ENCODE data around the gene FCN1.

DNA sequence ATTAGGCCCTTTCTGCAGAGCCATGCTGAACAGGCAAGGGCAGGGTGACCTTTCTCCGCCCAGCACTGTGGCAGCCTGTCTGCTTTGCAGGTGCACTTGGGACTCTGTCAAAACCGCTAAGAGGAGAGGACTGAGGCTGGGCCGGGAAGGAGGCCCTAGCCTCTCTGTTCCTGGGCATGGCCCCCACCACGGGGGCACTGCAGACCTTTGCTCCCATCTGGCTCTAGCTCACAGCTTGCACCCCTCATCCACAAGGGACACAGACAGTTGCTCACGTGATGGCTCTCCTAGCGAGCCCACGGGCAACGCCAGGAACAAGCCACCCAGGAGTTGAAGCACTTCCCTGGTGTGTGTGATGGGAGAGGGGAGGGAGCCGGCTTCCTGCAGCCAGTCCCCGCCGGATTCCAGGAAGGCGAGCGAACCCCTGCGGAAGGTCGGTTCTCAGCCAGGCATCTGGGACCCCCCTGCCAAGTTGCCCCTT lies 43.0 kb upstream of the FCN1 start:
- TF ChIP-seq, protein P1, sequence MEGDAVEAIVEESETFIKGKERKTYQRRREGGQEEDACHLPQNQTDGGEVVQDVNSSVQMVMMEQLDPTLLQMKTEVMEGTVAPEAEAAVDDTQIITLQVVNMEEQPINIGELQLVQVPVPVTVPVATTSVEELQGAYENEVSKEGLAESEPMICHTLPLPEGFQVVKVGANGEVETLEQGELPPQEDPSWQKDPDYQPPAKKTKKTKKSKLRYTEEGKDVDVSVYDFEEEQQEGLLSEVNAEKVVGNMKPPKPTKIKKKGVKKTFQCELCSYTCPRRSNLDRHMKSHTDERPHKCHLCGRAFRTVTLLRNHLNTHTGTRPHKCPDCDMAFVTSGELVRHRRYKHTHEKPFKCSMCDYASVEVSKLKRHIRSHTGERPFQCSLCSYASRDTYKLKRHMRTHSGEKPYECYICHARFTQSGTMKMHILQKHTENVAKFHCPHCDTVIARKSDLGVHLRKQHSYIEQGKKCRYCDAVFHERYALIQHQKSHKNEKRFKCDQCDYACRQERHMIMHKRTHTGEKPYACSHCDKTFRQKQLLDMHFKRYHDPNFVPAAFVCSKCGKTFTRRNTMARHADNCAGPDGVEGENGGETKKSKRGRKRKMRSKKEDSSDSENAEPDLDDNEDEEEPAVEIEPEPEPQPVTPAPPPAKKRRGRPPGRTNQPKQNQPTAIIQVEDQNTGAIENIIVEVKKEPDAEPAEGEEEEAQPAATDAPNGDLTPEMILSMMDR (IDR thresholded peaks at IDR 0.05): no peak
- no peak for TF ChIP-seq POLR2A (IDR thresholded peaks at IDR 0.05)

Measured in testis (tissue), 2 donors.